HCT116 (cell line): ENCODE measurements around the gene NDUFS3. TPM values are rescaled to one million over a fixed set of nuclear protein-coding genes. Genes with fewer than 3 reads are reported as not detected.

Source experiments
- ATAC-seq: fragments of 200-7000 bp; cut with Tn5 transposase; 2 replicates; pipeline ENCODE4 v1.9.1; 2020; ENCODE audit warnings: mild to moderate bottlenecking, moderate library complexity
- Bru-seq: library from RNA; stranded (reverse); fragments of 400-500 nt; gene quantifications from one replicate; lab custom pipeline; 2021; lab: Mats Ljungman, UMichigan
- BruChase-seq, 2 experiments: library from RNA; stranded (reverse); fragments of 400-500 nt; gene quantifications; one replicate each; lab custom pipeline; 2021; lab: Mats Ljungman, UMichigan
- BruUV-seq: library from RNA; stranded (reverse); fragments of 400-500 nt; replicated peaks from 2 replicates; lab custom pipeline; 2021; lab: Mats Ljungman, UMichigan
- CTCF ChIA-PET: fragments of 300-600 bp; sonication (Branson Sonifier 250); formaldehyde crosslinking; loops from one replicate; lab custom pipeline; 2021; ENCODE audit warnings: antibody characterized with exemption; lab: Charles Lee
- POLR2A ChIA-PET: fragments of 300-600, 350-600 bp; sonication (Branson Sonifier 250); formaldehyde crosslinking; loops from one replicate; lab custom pipeline; 2021; ENCODE audit warnings: antibody characterized with exemption; lab: Charles Lee
- RAD21 ChIA-PET, 2 experiments: fragments of 300-600 bp; sonication (Branson Sonifier 250); formaldehyde crosslinking; loops; one replicate each; lab custom pipeline; 2023; ENCODE audit warnings: low total read pairs in 2 of 2; ENCODE audit not compliant: uncharacterized antibody in 2 of 2, unreplicated experiment in 2 of 2, low non-redundant PET in 1 of 2; lab: Charles Lee
- DNase-seq: peaks from one replicate; pipeline ENCODE4 v3.0.0-alpha.2; 2010; ENCODE audit warnings: low read depth, low spot score
- H2AFZ ChIP-seq: fragments of 200-600 bp; shearing (Covaris generic), sonication (generic); 2 replicates; pipeline ENCODE4 v1.6.1; 2017; ENCODE audit warnings: low read depth, mixed run types, mixed read lengths, antibody characterized with exemption, low read length; ENCODE audit not compliant: poor library complexity, severe bottlenecking
- H3K27ac ChIP-seq: 2 replicates; pipeline ENCODE4 v1.5.1; 2012; ENCODE audit warnings: low read depth, low read length
- H3K27me3 ChIP-seq: fragments of 200-600 bp; sonication (generic); 2 replicates; pipeline ENCODE4 v1.6.1; 2016; ENCODE audit warnings: mixed run types, low read length, mixed read lengths; ENCODE audit not compliant: insufficient read depth
- H3K36me3 ChIP-seq, 2 experiments: fragments of 200-500 bp in 1 of 2; fragments of 200-600 bp in 1 of 2; sonication (Bioruptor generic) in 1 of 2; sonication (generic) in 1 of 2; 2 replicates each; pipeline versions ENCODE4 v1.5.1 to v1.6.1; 2014 to 2016; ENCODE audit warnings: low read length in 2 of 2, inconsistent platforms in 1 of 2, mixed read lengths in 1 of 2, mixed run types in 1 of 2; ENCODE audit not compliant: insufficient read depth in 2 of 2, control insufficient read depth in 1 of 2
- H3K4me1 ChIP-seq, 2 experiments: fragments of 200-600 bp in 1 of 2; sonication (generic) in 1 of 2; 2 replicates each; pipeline versions ENCODE4 v1.5.1 to v1.6.1; 2012 to 2017; ENCODE audit warnings: low read length in 2 of 2, inconsistent platforms in 1 of 2, mild to moderate bottlenecking in 1 of 2, mixed read lengths in 1 of 2, mixed run types in 1 of 2, moderate library complexity in 1 of 2; ENCODE audit not compliant: insufficient read depth in 2 of 2, control insufficient read depth in 1 of 2
- H3K4me2 ChIP-seq: fragments of 200-600 bp; sonication (generic); 2 replicates; pipeline ENCODE4 v1.6.1; 2017; ENCODE audit warnings: mixed run types, low read length, mixed read lengths
- H3K4me3 ChIP-seq, 2 experiments: fragments of 200-600 bp in 1 of 2; sonication (generic) in 1 of 2; replicated peaks in 1 of 2; 2 replicates each; pipeline ENCODE4 v1.5.1; 2011 to 2016; ENCODE audit warnings: low read length in 2 of 2, control low read depth in 1 of 2, low read depth in 1 of 2, mild to moderate bottlenecking in 1 of 2, mixed read lengths in 1 of 2, mixed run types in 1 of 2
- H3K79me2 ChIP-seq: fragments of 200-600 bp; sonication (generic); 2 replicates; pipeline ENCODE4 v1.6.1; 2017; ENCODE audit warnings: mild to moderate bottlenecking, mixed run types, low read length, moderate library complexity, mixed read lengths; ENCODE audit not compliant: insufficient read depth
- H3K9ac ChIP-seq: fragments of 200-600 bp; sonication (generic); 2 replicates; pipeline ENCODE4 v1.6.1; 2016; ENCODE audit warnings: low read length, mixed read lengths
- H3K9me2 ChIP-seq: fragments of 200-600 bp; sonication (generic), shearing (Covaris generic); 2 replicates; pipeline ENCODE4 v1.6.1; 2017; ENCODE audit warnings: mixed run types, mild to moderate bottlenecking, moderate library complexity; ENCODE audit not compliant: insufficient read depth
- H3K9me3 ChIP-seq, 2 experiments: fragments of 200-500 bp in 1 of 2; fragments of 200-600 bp in 1 of 2; sonication (Bioruptor generic) in 1 of 2; sonication (generic) in 1 of 2; 2 replicates each; pipeline ENCODE4 v1.6.1; 2014 to 2017; ENCODE audit warnings: low read length in 2 of 2, mixed read lengths in 2 of 2, inconsistent platforms in 1 of 2, low read depth in 1 of 2, mild to moderate bottlenecking in 1 of 2, mixed run types in 1 of 2, moderate library complexity in 1 of 2; ENCODE audit not compliant: control insufficient read depth in 1 of 2, insufficient read depth in 1 of 2
- H4K20me1 ChIP-seq: fragments of 200-600 bp; sonication (generic), shearing (Covaris generic); 2 replicates; pipeline ENCODE4 v1.6.1; 2017; ENCODE audit warnings: mixed run types, mild to moderate bottlenecking, moderate library complexity; ENCODE audit not compliant: insufficient read depth
- CBX3 ChIP-seq: IDR thresholded peaks from 2 replicates; pipeline ENCODE4 v1.6.1; 2012; ENCODE audit warnings: low read depth
- CEBPB ChIP-seq: IDR thresholded peaks from 2 replicates; pipeline ENCODE4 v1.6.1; 2012; ENCODE audit warnings: low read depth
- EGR1 ChIP-seq: IDR thresholded peaks from 2 replicates; pipeline ENCODE4 v1.6.1; 2012; ENCODE audit warnings: low read depth
- EZH2phosphoT487 ChIP-seq: fragments of 200-600 bp; IDR thresholded peaks from 2 replicates; pipeline ENCODE4 v1.6.1; 2018; ENCODE audit warnings: antibody characterized with exemption, borderline replicate concordance
- FOSL1 ChIP-seq: IDR thresholded peaks from 2 replicates; pipeline ENCODE4 v1.6.1; 2012; ENCODE audit warnings: low read depth
- POLR2A ChIP-seq: IDR thresholded peaks from 2 replicates; pipeline ENCODE4 v1.7.0; 2011; ENCODE audit warnings: borderline replicate concordance; ENCODE audit not compliant: insufficient read depth, insufficient read length; ENCODE audit errors: extremely low read depth
- RAD21 ChIP-seq: IDR thresholded peaks from 2 replicates; pipeline ENCODE4 v1.6.1; 2012; ENCODE audit warnings: low read depth, mild to moderate bottlenecking
- REST ChIP-seq: IDR thresholded peaks from 2 replicates; pipeline ENCODE4 v1.6.1; 2012; ENCODE audit warnings: low read depth
- SRF ChIP-seq: IDR thresholded peaks from 2 replicates; pipeline ENCODE4 v1.6.1; 2012; ENCODE audit warnings: low read depth
- YY1 ChIP-seq: IDR thresholded peaks from 2 replicates; pipeline ENCODE4 v1.6.1; 2011; ENCODE audit warnings: low read length, low read depth, moderate library complexity, mild to moderate bottlenecking; ENCODE audit not compliant: insufficient replicate concordance; ENCODE audit errors: extremely low read depth
- ZBTB33 ChIP-seq: IDR thresholded peaks from 2 replicates; pipeline ENCODE4 v1.6.1; 2011; ENCODE audit warnings: mild to moderate bottlenecking, low read length, moderate library complexity; ENCODE audit not compliant: insufficient replicate concordance; ENCODE audit errors: extremely low read depth
- ZNF274 ChIP-seq: fragments of 200-500 bp; sonication (Bioruptor generic); IDR thresholded peaks from 2 replicates; pipeline ENCODE4 v1.6.1; 2014; ENCODE audit warnings: mild to moderate bottlenecking, low read depth, low read length, inconsistent platforms
- intact Hi-C: fragments of 100-400 bp; cut with micrococcal nuclease; formaldehyde crosslinking; loops from 2 replicates; pipeline ENCODE4 v1.10.0; 2022
- long read RNA-seq: library from polyadenylated mRNA; unstranded; transcript quantifications from one replicate; pipeline ENCODE4 v2.0.0, GENCODE V29; 2021; ENCODE audit not compliant: unreplicated experiment
- polyA plus RNA-seq: library from polyadenylated mRNA; unstranded; fragments of >200 nt; gene quantifications from 2 replicates; pipeline ENCODE4 v1.2.1, GENCODE V29; 2012; ENCODE audit warnings: missing spikeins
- total RNA-seq: library from RNA; stranded (reverse); gene quantifications from one replicate; pipeline ENCODE4 v1.2.1, GENCODE V29; 2021; ENCODE audit not compliant: unreplicated experiment
- TF ChIP-seq, protein P1 (sequence below), 3 experiments: fragments of 200-600 bp in 1 of 3; sonication (generic) in 1 of 3; IDR thresholded peaks in 2 of 3; conservative IDR thresholded peaks in 1 of 3; 2 replicates each; pipeline ENCODE4 v1.5.1; 2012 to 2017; ENCODE audit warnings: low read depth in 2 of 3, low read length in 2 of 3, antibody characterized with exemption in 1 of 3, borderline replicate concordance in 1 of 3, control low read depth in 1 of 3, mild to moderate bottlenecking in 1 of 3, mixed read lengths in 1 of 3, mixed run types in 1 of 3, moderate library complexity in 1 of 3; ENCODE audit not compliant: insufficient read depth in 1 of 3
- TF ChIP-seq, protein P2 (sequence below): IDR thresholded peaks from 2 replicates; pipeline ENCODE4 v1.6.1; 2012
- TF ChIP-seq, protein P3 (sequence below): IDR thresholded peaks from 2 replicates; pipeline ENCODE4 v1.6.1; 2012

Gene NDUFS3
- total RNA-seq: 134 TPM
- polyA plus RNA-seq: 96.8 and 125 TPM in 2 replicates
- Bru-seq, nascent RNA: percentile 80 among the genes with signal in this experiment
- BruChase-seq, experiment 1, labeled RNA remaining after a 6-hour chase: percentile 89 among the genes with signal in this experiment
- BruChase-seq, experiment 2, labeled RNA remaining after a 2-hour chase: percentile 81 among the genes with signal in this experiment
- long read RNA-seq, transcript NDUFS3-201 (7 exons, 958 nt): major isoform, 57 of 90 reads
- long read RNA-seq, partial matches to known transcripts: 2 of 90 reads
- long read RNA-seq, other reads (novel, unspliced or antisense): 31 of 90 reads

- intact Hi-C loops: no loop called here
- Histone ChIP-seq H3K36me3 (peaks cover 29 to 42% of the 10 kb centered on the region in 2 experiments), H3K9ac (peak within 1 kb of the TSS; percentile 88), H3K9me2 (no peaks in the 10 kb centered on the region), H3K4me3 (peak within 1 kb of the TSS; percentile 90 to 100), H3K4me2 (peak within 1 kb of the TSS; percentile 80), H4K20me1 (no peaks in the 10 kb centered on the region), H3K4me1 (peaks cover 10 to 25% of the 10 kb centered on the region in 2 experiments), H2AFZ (no peak within 1 kb of the TSS), H3K79me2 (peaks cover 59% of the 10 kb centered on the region), H3K27ac (peak within 1 kb of the TSS; percentile 76), H3K27me3 (no peaks in the 10 kb centered on the region), H3K9me3 (no peaks in the 10 kb centered on the region)
- CTCF ChIA-PET: no interaction called here
- TSS peak; percentile 74 for BruUV-seq
- DNase-seq (peak; percentile 83), ATAC-seq (peak; percentile 90)
- POLR2A ChIA-PET: interaction anchor here (0.7 to 1.0 kb wide), 2 partner anchors 9 to 14 kb away, joined by 4 to 5 read pairs; no protein-coding TSS in a partner anchor
- RAD21 ChIA-PET: no interaction called here
- TF ChIP-seq RAD21 (no peak), CBX3 (peak; percentile 97), EZH2phosphoT487 (no peak), CEBPB (no peak), FOSL1 (no peak), POLR2A (peak; percentile 42), EGR1 (peak; percentile 83), YY1 (peak; percentile 98), REST (no peak), ZNF274 (no peak), SRF (peak; percentile 89), ZBTB33 (peak; percentile 72)
- TF ChIP-seq, protein P1, sequence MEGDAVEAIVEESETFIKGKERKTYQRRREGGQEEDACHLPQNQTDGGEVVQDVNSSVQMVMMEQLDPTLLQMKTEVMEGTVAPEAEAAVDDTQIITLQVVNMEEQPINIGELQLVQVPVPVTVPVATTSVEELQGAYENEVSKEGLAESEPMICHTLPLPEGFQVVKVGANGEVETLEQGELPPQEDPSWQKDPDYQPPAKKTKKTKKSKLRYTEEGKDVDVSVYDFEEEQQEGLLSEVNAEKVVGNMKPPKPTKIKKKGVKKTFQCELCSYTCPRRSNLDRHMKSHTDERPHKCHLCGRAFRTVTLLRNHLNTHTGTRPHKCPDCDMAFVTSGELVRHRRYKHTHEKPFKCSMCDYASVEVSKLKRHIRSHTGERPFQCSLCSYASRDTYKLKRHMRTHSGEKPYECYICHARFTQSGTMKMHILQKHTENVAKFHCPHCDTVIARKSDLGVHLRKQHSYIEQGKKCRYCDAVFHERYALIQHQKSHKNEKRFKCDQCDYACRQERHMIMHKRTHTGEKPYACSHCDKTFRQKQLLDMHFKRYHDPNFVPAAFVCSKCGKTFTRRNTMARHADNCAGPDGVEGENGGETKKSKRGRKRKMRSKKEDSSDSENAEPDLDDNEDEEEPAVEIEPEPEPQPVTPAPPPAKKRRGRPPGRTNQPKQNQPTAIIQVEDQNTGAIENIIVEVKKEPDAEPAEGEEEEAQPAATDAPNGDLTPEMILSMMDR (IDR thresholded peaks at IDR 0.05 in 2 of 3, conservative IDR thresholded peaks at IDR 0.05 in 1 of 3; ENCODE audit: borderline replicate concordance in 1 of 3, insufficient read depth in 1 of 3, low read depth in 2 of 3, low read length in 2 of 3): no peak
- TF ChIP-seq, protein P2, sequence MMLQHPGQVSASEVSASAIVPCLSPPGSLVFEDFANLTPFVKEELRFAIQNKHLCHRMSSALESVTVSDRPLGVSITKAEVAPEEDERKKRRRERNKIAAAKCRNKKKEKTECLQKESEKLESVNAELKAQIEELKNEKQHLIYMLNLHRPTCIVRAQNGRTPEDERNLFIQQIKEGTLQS: no peak
- TF ChIP-seq, protein P3, sequence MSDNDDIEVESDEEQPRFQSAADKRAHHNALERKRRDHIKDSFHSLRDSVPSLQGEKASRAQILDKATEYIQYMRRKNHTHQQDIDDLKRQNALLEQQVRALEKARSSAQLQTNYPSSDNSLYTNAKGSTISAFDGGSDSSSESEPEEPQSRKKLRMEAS: peak; percentile 84
Observed at GRCh38 chr11:47578524-47579494, at the start of gene NDUFS3, which contains the start of gene KBTBD4. NDUFS3 (plus strand) TSS chr11:47579074; CDS start chr11:47579092, 18 bp downstream. KBTBD4 (minus strand) TSS chr11:47578970; CDS start chr11:47578951, 19 bp downstream.
